Osteoblast (primary cell): Measurements from ENCODE around the gene CEP43. TPM values are rescaled to one million over a fixed set of nuclear protein-coding genes. Genes with fewer than 3 reads are reported as not detected.
A peak's percentile ranks its signal among the peaks of the same experiment; 100 is the strongest.

Source experiments
- DNase-seq: peaks from one replicate; pipeline ENCODE4 v3.0.0; 2011; ENCODE audit warnings: low spot score, mixed read lengths; ENCODE audit not compliant: insufficient read length; ENCODE audit errors: missing footprints
- H2AFZ ChIP-seq: 2 replicates; pipeline ENCODE4 v1.6.0; 2011; ENCODE audit warnings: mild to moderate bottlenecking, low read length
- H3K27ac ChIP-seq: 2 replicates; pipeline ENCODE4 v1.5.1; 2011; ENCODE audit warnings: mild to moderate bottlenecking, low read depth, low read length, moderate library complexity
- H3K27me3 ChIP-seq: 2 replicates; pipeline ENCODE4 v1.6.0; 2012; ENCODE audit warnings: mild to moderate bottlenecking, control low read depth, inconsistent platforms, low read length, moderate library complexity; ENCODE audit not compliant: insufficient read depth
- H3K36me3 ChIP-seq: 2 replicates; pipeline ENCODE4 v1.5.1; 2011; ENCODE audit warnings: mild to moderate bottlenecking, low read length, control low read depth, moderate library complexity; ENCODE audit not compliant: insufficient read depth
- H3K4me1 ChIP-seq: 2 replicates; pipeline ENCODE4 v1.5.1; 2011; ENCODE audit warnings: mild to moderate bottlenecking, low read length, control low read depth, moderate library complexity; ENCODE audit not compliant: insufficient read depth
- H3K4me2 ChIP-seq: 2 replicates; pipeline ENCODE4 v1.6.0; 2011; ENCODE audit warnings: mild to moderate bottlenecking, low read length; ENCODE audit not compliant: insufficient read depth
- H3K4me3 ChIP-seq: fragments of 200-600 bp; sonication (generic); 3 replicates; pipeline ENCODE4 v1.5.1; 2012; ENCODE audit warnings: mild to moderate bottlenecking, low read length, inconsistent platforms; ENCODE audit not compliant: insufficient read depth
- H3K79me2 ChIP-seq: 2 replicates; pipeline ENCODE4 v1.6.0; 2012; ENCODE audit warnings: mild to moderate bottlenecking, low read length, control low read depth, inconsistent platforms; ENCODE audit not compliant: insufficient read depth
- H3K9me3 ChIP-seq: 2 replicates; pipeline ENCODE4 v1.5.1; 2011; ENCODE audit warnings: low read depth, low read length, control low read depth
- H4K20me1 ChIP-seq: 2 replicates; pipeline ENCODE4 v1.6.0; 2012; ENCODE audit warnings: mild to moderate bottlenecking, low read length, control low read depth; ENCODE audit not compliant: insufficient read depth
- CTCF ChIP-seq: IDR thresholded peaks from 2 replicates; pipeline ENCODE4 v1.5.1; 2011; ENCODE audit warnings: mild to moderate bottlenecking, low read depth, low read length, moderate library complexity; ENCODE audit errors: extremely low read depth
- total RNA-seq: library from RNA; depleted of rRNA; stranded (reverse); fragments of >200 nt; gene quantifications from 2 replicates; pipeline ENCODE4 v1.2.3, GENCODE V29; 2012

CEP43 gene
- total RNA-seq, 1 donor, result 19.5 TPM

- Histone ChIP-seq H3K36me3 (no peaks in the 10 kb centered on the region), H3K9me3 (no peaks in the 10 kb centered on the region), H2AFZ (no peak overlapping the region), H3K27ac (no peak overlapping the region), H3K27me3 (no peaks in the 10 kb centered on the region), H3K4me2 (no peak overlapping the region), H3K79me2 (no peaks in the 10 kb centered on the region), H3K4me1 (peaks cover 11% of the 10 kb centered on the region), H4K20me1 (no peaks in the 10 kb centered on the region), H3K4me3 (no peak overlapping the region)
- TF ChIP-seq CTCF, result no peak
- peak; percentile 36 for DNase-seq
These were observed 45.0 kb upstream of the CEP43 start for GRCh38 chr6:166954118-166954713.

GRCh38 chr6:166955121-166955864, 43.9 kb upstream of the CEP43 start:
- peaks cover 11% of the 10 kb centered on the region for H3K4me1 ChIP-seq
- H3K79me2 ChIP-seq, result no peaks in the 10 kb centered on the region
- no peaks in the 10 kb centered on the region for H4K20me1 ChIP-seq
- no peaks in the 10 kb centered on the region for H3K9me3 ChIP-seq
- no peaks in the 10 kb centered on the region for H3K27me3 ChIP-seq
- H2AFZ ChIP-seq, result peak overlapping the region; percentile 88
- no peak for TF ChIP-seq CTCF
- peak; percentile 86 for DNase-seq
- no peak overlapping the region for H3K27ac ChIP-seq
- no peaks in the 10 kb centered on the region for H3K36me3 ChIP-seq
- peak overlapping the region; percentile 87 for H3K4me2 ChIP-seq
- peak overlapping the region; percentile 82 for H3K4me3 ChIP-seq

GRCh38 chr6:166955865-166956443, 43.2 kb upstream of the CEP43 start:
- peak overlapping the region; percentile 82 for H3K4me3 ChIP-seq
- H3K27ac ChIP-seq, result no peak overlapping the region
- H4K20me1 ChIP-seq, result no peaks in the 10 kb centered on the region
- no peaks in the 10 kb centered on the region for H3K79me2 ChIP-seq
- DNase-seq, result peak; percentile 90
- peak overlapping the region; percentile 88 for H2AFZ ChIP-seq
- no peaks in the 10 kb centered on the region for H3K27me3 ChIP-seq
- peak overlapping the region; percentile 87 for H3K4me2 ChIP-seq
- TF ChIP-seq CTCF, result no peak
- no peaks in the 10 kb centered on the region for H3K36me3 ChIP-seq
- H3K9me3 ChIP-seq, result no peaks in the 10 kb centered on the region
- H3K4me1 ChIP-seq, result peaks cover 11% of the 10 kb centered on the region
